HepG2 (cell line): ENCODE results near the gene WDHD1. TPM values are rescaled to one million over a fixed set of nuclear protein-coding genes. Genes with fewer than 3 reads are reported as not detected.

Source experiments
- ATF7 ChIP-seq, 2 experiments: fragments of 450-650 bp in 1 of 2; sonication (generic) in 1 of 2; formaldehyde crosslinking in 1 of 2; IDR thresholded peaks; 2 replicates each; pipeline versions ENCODE4 v1.4.0 to v1.6.1; 2016 to 2020; ENCODE audit warnings: antibody characterized with exemption in 1 of 2, mild to moderate bottlenecking in 1 of 2, missing genetic modification reagents in 1 of 2
- ATM ChIP-seq: fragments of 450-650 bp; IDR thresholded peaks from 2 replicates; pipeline ENCODE4 v1.7.1; 2017; ENCODE audit warnings: mild to moderate bottlenecking, borderline replicate concordance
- HOXD1 ChIP-seq: sonication (generic); formaldehyde crosslinking; IDR thresholded peaks from 2 replicates; pipeline ENCODE4 v1.5.0; 2020; ENCODE audit warnings: missing genetic modification reagents
- KDM4B ChIP-seq: sonication (generic); formaldehyde crosslinking; IDR thresholded peaks from 2 replicates; pipeline ENCODE4 v1.4.0; 2020; ENCODE audit warnings: missing genetic modification reagents
- MNT ChIP-seq: fragments of 450-650 bp; IDR thresholded peaks from 2 replicates; pipeline ENCODE4 v1.6.1; 2016
- NFKB2 ChIP-seq: sonication (generic); formaldehyde crosslinking; IDR thresholded peaks from 2 replicates; pipeline ENCODE4 v1.4.0; 2020; ENCODE audit warnings: missing genetic modification reagents, borderline replicate concordance
- PAX8 ChIP-seq: sonication (generic); formaldehyde crosslinking; IDR thresholded peaks from 2 replicates; pipeline ENCODE4 v1.8.0; 2022; ENCODE audit warnings: mild to moderate bottlenecking, missing genetic modification reagents, borderline replicate concordance
- PCBP1 ChIP-seq: fragments of 200-400 bp; formaldehyde crosslinking; IDR thresholded peaks from 2 replicates; pipeline ENCODE4 v1.6.1; 2017; ENCODE audit warnings: mild to moderate bottlenecking, low read depth, low read length, borderline replicate concordance
- REST ChIP-seq, 2 experiments: IDR thresholded peaks; 2 replicates each; pipeline ENCODE4 v1.6.1; 2011 to 2012; ENCODE audit warnings: low read length in 2 of 2, borderline replicate concordance in 1 of 2, low read depth in 1 of 2, mild to moderate bottlenecking in 1 of 2, moderate library complexity in 1 of 2
- TERF1 ChIP-seq: sonication (generic); formaldehyde crosslinking; IDR thresholded peaks from 2 replicates; pipeline ENCODE4 v1.8.0; 2022; ENCODE audit warnings: mild to moderate bottlenecking, missing genetic modification reagents, moderate library complexity
- THRA ChIP-seq: sonication (generic); formaldehyde crosslinking; IDR thresholded peaks from 2 replicates; pipeline ENCODE4 v1.4.0; 2020; ENCODE audit warnings: missing genetic modification reagents, borderline replicate concordance
- ZNF367 ChIP-seq: sonication (generic); formaldehyde crosslinking; IDR thresholded peaks from 2 replicates; pipeline ENCODE4 v1.4.0; 2020; ENCODE audit warnings: missing genetic modification reagents, borderline replicate concordance
- ZNF770 ChIP-seq: sonication (generic); formaldehyde crosslinking; IDR thresholded peaks from 2 replicates; pipeline ENCODE4 v1.5.0; 2020; ENCODE audit warnings: mild to moderate bottlenecking, missing genetic modification reagents
- polyA plus RNA-seq, 8 experiments: library from polyadenylated mRNA; depleted of rRNA in 3 of 8; stranded (reverse) in 7 of 8; unstranded in 1 of 8; fragments of >200 nt; fragmentation: Illumina TruSeq in 4 of 8; extraction: Trizol in 4 of 8; gene quantifications; 2 replicates each; pipeline versions ENCODE4 v1.2.1 to v1.2.3, GENCODE V29; 2011 to 2016; ENCODE audit warnings: low read depth in 4 of 8, missing spikeins in 1 of 8, mixed read lengths in 1 of 8; ENCODE audit not compliant: insufficient read depth in 1 of 8
- total RNA-seq, 5 experiments: library from RNA; depleted of rRNA; stranded (reverse); fragments of >200 nt; fragmentation: Illumina TruSeq; extraction: Trizol; gene quantifications; 2 replicates each; pipeline ENCODE4 v1.2.3, GENCODE V29; 2016; ENCODE audit warnings: low read depth in 1 of 5

WDHD1 gene
- total and polyA plus RNA-seq, 2 of the 13 experiments (the other 11 are each of a cell fraction or from before 2014, with no cell fraction given) = 5.5 to 27.5 TPM

GRCh38 chr14:55051423-55052268 is 24.7 kb upstream of the WDHD1 start, which contains the start of gene MAPK1IP1L (continued):
- TF ChIP-seq REST (IDR thresholded peaks at IDR 0.05; ENCODE audit: borderline replicate concordance in 1 of 2, low read depth in 1 of 2, low read length in 2 of 2) (no peak), ZNF770 (CRISPR knock-in tag) (peak; percentile 61), NFKB2 (CRISPR knock-in tag) (peak; percentile 57), MNT (peak; percentile 47), PCBP1 (0 out of 2 replicates have a peak, but pooled peaks have one; percentile 25), THRA (CRISPR knock-in tag) (no peak; the same call in 1 of the 2 replicates), TERF1 (CRISPR knock-in tag) (0 out of 2 replicates have a peak, but pooled peaks have one; percentile 22), KDM4B (CRISPR knock-in tag) (0 out of 2 replicates have a peak, but pooled peaks have one; percentile 57), HOXD1 (CRISPR knock-in tag) (no peak), ZNF367 (CRISPR knock-in tag) (no peak), ATM (no peak), ATF7 (IDR thresholded peaks at IDR 0.05) (no peak), ATF7 (CRISPR knock-in tag; IDR thresholded peaks at IDR 0.05) (peak; percentile 85; the same call in 1 of the 2 replicates), PAX8 (peak; percentile 60; the same call in 1 of the 2 replicates)
